HCT116 (cell line): ENCODE measurements around the gene PIGM.

Experiments
- EZH2 ChIP-seq: fragments of 200-600 bp; sonication (generic); IDR thresholded peaks from 2 replicates; pipeline ENCODE4 v1.6.1; 2017; ENCODE audit warnings: antibody characterized with exemption, mixed run types
- EZH2phosphoT487 ChIP-seq: fragments of 200-600 bp; IDR thresholded peaks from 2 replicates; pipeline ENCODE4 v1.6.1; 2018; ENCODE audit warnings: antibody characterized with exemption, borderline replicate concordance
- POLR2A ChIP-seq: IDR thresholded peaks from 2 replicates; pipeline ENCODE4 v1.7.0; 2011; ENCODE audit warnings: borderline replicate concordance; ENCODE audit not compliant: insufficient read depth, insufficient read length; ENCODE audit errors: extremely low read depth
- TCF7L2 ChIP-seq: IDR thresholded peaks from 2 replicates; pipeline ENCODE4 v1.7.0; 2011; ENCODE audit warnings: borderline replicate concordance, inconsistent platforms; ENCODE audit not compliant: insufficient read depth, insufficient read length; ENCODE audit errors: extremely low read depth
- ZNF274 ChIP-seq: fragments of 200-500 bp; sonication (Bioruptor generic); IDR thresholded peaks from 2 replicates; pipeline ENCODE4 v1.6.1; 2014; ENCODE audit warnings: mild to moderate bottlenecking, low read depth, low read length, inconsistent platforms
- TF ChIP-seq, protein P1 (sequence below), 3 experiments: fragments of 200-600 bp in 1 of 3; sonication (generic) in 1 of 3; IDR thresholded peaks in 2 of 3; conservative IDR thresholded peaks in 1 of 3; 2 replicates each; pipeline ENCODE4 v1.5.1; 2012 to 2017; ENCODE audit warnings: low read depth in 2 of 3, low read length in 2 of 3, antibody characterized with exemption in 1 of 3, borderline replicate concordance in 1 of 3, control low read depth in 1 of 3, mild to moderate bottlenecking in 1 of 3, mixed read lengths in 1 of 3, mixed run types in 1 of 3, moderate library complexity in 1 of 3; ENCODE audit not compliant: insufficient read depth in 1 of 3

DNA sequence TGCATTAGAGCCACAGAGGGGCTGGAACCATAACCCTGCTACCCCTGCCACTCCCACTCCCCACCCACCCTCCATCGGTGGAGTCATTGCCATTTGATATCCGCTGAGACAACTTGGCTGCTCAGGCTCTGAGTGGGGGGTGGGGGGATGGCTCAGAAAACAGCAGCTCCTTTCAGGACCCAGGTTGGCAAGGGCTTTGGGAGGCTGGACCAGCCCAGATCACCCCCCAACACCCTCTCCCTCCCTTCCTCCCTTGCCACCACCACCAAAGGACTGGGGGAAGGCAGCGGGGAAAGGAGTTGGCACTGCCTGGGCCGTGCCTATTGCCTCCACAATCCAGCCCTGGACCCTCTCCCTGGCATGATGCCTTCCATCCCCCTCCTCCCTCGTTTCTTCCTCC is 36.4 kb upstream of the PIGM start:
- TF ChIP-seq POLR2A (no peak), EZH2 (no peak), TCF7L2 (no peak), EZH2phosphoT487 (no peak), ZNF274 (no peak)
- TF ChIP-seq, protein P1, sequence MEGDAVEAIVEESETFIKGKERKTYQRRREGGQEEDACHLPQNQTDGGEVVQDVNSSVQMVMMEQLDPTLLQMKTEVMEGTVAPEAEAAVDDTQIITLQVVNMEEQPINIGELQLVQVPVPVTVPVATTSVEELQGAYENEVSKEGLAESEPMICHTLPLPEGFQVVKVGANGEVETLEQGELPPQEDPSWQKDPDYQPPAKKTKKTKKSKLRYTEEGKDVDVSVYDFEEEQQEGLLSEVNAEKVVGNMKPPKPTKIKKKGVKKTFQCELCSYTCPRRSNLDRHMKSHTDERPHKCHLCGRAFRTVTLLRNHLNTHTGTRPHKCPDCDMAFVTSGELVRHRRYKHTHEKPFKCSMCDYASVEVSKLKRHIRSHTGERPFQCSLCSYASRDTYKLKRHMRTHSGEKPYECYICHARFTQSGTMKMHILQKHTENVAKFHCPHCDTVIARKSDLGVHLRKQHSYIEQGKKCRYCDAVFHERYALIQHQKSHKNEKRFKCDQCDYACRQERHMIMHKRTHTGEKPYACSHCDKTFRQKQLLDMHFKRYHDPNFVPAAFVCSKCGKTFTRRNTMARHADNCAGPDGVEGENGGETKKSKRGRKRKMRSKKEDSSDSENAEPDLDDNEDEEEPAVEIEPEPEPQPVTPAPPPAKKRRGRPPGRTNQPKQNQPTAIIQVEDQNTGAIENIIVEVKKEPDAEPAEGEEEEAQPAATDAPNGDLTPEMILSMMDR (IDR thresholded peaks at IDR 0.05 in 2 of 3, conservative IDR thresholded peaks at IDR 0.05 in 1 of 3; ENCODE audit: borderline replicate concordance in 1 of 3, insufficient read depth in 1 of 3, low read depth in 2 of 3, low read length in 2 of 3): no peak
